Activated CD4-positive, alpha-beta T cell treated with anti-CD3 and anti-CD28 coated beads, Interleukin-2, amount 50 U/mL, for 16 hours (primary cell): ENCODE results near the gene GMCL1.
"Not testable (repeated sequence)": the region's sequence is repeated elsewhere in the genome, so short reads cannot be mapped to it uniquely, and the experiment has no call there.

ENCODE experiments used
- DNase-seq: peaks from one replicate; pipeline ENCODE4 v3.0.0-alpha.2; 2020

The GMCL1 gene

DNA sequence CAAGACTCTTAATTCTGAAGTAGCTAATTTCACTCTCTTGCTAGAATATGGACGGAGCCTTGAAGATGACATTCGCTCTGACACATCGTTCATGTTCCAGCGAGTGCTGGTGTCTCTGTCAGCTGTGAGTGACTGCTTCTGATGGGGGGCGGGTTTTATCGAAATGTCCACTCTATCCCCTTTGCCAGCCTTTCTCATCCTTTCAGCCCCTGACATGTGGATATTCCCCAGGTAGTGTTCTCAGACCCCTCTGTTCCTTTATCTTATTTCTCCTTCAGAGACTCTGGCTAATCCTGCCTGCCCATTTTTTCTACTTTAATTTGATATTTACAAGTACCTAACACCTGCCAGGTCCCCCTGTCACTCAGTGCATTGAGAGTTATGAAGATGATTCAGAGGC lies 18.9 kb upstream of the GMCL1 start:
- DNase-seq = no peak

DNA sequence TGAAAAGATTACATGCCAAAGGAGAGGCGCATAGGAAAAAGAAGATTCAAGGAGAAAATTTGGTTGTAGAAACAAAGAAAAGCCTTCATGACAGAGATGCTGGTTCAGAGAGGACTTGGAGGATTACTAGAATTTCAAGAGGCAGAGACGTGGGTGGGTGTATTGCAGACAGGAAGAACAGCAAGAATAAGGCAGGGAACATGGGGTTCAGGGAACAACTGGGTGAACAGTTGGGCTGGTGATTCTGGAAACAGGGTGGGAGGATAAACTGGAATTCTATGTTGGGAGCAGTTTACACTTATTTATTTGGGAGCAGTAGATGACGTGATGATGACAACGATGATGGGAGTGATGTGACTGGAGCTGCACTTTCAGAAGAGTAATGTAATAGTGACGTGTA lies 18.4 kb upstream of the GMCL1 start:
- DNase-seq = no peak

DNA sequence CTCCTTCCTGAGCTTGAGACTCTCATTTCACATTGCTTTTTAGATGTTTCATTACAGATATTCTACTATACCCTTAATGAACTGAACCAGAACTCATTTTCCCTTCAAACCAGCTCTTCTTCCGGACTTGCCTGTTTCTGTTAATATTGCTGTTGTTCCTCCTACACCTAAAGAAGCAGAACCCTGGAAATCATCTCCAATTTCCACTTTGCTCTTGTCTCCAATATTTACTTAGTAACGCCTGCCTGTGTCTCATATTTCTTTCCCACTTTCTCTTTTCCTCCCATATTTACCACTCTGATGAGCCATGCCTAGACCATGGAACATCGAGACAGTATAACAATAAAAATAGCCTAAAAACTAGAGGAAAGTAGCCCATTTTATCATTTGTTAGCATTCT lies 17.9 kb upstream of the GMCL1 start:
- no peak for DNase-seq

DNA sequence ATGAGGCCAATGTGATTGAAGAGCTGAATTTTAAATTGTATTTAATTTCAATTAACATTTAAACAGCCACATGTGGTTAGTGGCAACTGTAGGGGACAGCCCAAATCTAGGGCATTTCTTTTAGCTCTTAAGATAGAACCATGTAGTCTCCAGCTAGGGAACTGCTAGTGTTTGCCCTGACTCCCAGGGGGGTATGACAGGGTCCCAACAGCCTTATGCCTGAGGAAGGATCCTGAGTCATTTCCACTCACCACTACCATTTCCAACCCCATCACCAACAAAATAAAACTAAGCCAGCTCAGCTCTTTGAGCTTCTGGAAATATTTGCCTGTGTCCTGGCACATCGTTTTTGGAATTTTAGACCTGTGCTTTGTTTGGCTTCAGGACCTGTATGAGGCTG lies 13.7 kb upstream of the GMCL1 start:
- no peak for DNase-seq

- DNase-seq = peak; percentile 89
Measured at GRCh38 chr2:69816923-69817542, 12.4 kb upstream of the GMCL1 start.

- DNase-seq = no peak
Measured at GRCh38 chr2:69817729-69818501, 11.5 kb upstream of the GMCL1 start.

DNA sequence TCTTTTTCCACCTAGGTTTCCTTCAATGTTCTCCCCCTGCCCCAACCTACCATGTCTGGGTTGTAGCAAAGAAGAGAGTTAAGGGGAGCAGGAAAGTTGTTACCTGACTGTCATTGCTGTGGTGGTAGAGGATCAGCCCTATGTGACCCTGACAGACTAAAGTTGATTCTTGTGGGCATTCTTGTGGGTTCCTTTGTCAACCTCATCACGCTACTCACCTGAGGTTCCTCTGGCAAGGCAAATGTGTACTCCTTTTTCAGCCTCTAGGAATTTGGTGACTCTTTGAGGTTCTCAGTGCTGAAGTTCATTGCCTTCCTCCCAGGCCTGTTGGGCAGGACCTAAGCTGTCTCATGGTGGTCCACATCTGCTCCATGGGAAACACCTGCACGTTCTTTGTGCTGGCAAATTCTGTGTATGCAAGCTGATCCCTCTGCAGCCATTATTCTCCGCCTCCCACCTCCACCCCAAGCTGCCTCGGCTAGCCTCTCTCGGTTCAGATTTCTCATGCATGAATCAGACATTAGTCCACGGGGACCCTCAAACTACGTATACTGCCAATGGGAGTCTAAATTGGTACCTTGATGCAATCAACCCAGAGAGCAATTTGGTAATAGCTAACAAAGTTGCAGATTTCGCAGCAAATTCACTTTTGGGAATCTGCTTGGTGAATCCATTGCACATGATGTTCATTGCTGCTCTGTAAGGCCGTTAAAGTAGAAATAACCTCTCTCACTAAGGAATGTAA lies 1.5 kb upstream of the GMCL1 start:
- no peak for DNase-seq

DNA sequence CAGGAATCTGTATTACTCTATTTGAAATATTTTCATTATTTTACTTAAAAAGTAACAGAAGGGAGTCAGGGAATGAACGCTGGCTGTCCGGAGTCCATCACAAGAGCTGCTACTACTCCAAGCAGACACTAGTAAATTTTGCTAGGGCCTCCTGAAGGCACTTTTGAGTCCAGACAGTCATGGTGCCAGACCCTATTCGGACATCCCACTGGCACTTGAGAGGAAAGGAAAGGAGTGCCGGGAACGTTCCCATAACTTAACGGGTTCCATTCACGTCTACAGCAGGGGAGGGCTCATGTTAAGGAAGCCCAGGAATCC lies 563 bp upstream of the GMCL1 start:
- no peak for DNase-seq

- DNase-seq = peak; percentile 46
Measured at GRCh38 chr2:69830045-69830905, 815 bp downstream of the GMCL1 start.

DNA sequence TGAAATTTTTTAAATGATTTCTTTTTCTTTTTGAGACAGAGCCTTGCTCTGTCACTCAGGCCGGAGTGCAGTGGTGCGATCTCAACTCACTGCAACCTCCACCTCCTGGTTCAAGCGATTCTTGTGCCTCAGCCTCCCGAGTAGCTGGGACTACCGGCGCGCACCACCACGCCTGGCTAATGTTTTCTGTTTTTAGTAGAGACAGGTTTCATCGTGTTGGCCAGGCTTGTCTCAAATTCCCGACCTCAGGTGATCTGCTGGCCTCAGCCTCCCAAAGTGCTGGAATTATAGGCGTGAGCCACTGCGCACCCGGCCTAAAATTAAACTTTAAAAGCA lies 1.4 kb downstream of the GMCL1 start:
- DNase-seq = not testable (repeated sequence)

DNA sequence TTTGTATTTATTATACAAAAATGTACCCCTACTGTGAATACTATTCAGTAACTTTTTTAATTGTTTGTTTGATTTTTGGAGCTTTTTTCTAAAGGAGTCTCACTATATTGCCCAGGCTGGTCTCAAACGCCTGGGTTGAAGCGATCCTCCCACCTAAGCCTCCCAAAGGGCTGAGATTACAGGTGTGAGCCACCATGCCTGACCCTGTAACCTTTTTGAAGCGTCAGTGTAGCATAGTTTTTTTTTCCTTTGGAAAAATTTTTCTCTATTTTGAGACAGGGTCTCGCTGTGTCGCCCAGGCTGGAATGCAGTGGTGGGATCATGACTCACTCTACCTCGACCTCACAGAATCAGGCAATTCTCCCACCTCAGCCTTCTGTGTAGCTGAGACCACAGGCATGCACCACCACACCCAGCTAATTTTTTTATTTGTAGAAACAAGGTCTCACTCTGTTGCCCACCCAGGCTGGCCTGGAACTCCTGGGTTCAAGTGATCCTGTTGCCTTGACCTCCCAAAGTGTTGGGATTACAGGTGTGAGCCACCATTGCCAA lies 2.0 kb downstream of the GMCL1 start:
- DNase-seq = no peak

- no peak for DNase-seq
Measured at GRCh38 chr2:69833752-69834151, 4.3 kb downstream of the GMCL1 start.

DNA sequence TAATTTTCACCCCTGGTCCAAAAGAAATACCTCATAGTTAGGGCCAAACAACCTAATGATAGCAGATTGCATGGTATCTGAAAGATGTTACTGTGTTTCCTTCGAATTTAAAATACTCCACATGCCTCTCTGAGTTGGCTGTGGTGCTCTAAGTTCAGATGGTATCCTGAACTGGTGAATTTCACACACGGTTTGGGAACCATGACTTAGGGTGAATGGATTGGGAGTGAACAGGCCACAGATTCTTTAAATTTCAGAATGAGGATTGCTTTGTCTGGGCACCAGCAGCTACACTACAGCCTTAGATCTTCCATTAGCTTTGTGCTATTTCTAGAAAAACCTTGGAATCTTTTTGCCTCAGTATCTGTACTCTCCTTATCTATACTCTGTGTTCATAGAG lies 6.2 kb downstream of the GMCL1 start:
- DNase-seq = no peak

DNA sequence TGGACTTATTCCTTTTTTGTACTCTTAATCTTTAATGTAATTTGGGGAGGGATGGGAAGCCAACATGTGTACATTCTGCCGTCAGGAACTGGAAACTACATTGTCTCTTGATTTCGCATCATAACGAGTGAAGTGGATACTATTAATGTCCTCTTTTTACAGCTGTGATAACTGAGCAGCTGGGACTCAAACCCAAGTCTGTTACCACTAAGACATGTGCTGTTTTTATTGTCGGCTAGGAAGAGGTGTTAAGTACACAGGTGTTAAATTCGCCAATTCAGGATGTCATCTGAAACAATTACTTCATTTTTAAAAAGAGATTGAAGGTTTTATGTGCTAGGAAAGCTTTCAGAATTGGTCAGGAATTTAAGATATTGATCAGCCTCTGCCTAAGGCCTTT lies 6.9 kb downstream of the GMCL1 start:
- DNase-seq = peak; percentile 7

GRCh38 chr2:69837533-69837932 lies 8.1 kb downstream of the GMCL1 start:
- peak; percentile 28 for DNase-seq

GRCh38 chr2:69843993-69844392 lies 14.5 kb downstream of the GMCL1 start:
- DNase-seq = no peak

DNA sequence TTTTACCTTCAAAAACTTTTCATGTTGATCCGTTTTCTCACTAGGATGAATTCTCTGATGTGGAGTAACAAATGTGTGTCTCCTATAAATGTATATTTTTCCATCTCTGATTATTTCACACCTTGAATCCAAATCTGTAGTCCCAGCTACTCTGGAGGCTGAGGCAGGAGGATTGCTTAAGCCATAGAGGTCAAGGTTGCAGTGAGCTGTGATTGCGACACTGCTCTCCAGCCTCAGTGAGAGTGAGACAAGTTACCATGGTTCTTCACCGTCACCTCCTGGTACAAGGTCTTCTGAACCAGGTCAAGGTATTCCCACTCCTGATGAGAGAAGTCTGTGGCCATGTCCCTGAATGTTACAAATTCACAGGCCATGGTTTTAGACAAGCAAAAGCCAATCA lies 15.1 kb downstream of the GMCL1 start:
- no peak for DNase-seq

DNA sequence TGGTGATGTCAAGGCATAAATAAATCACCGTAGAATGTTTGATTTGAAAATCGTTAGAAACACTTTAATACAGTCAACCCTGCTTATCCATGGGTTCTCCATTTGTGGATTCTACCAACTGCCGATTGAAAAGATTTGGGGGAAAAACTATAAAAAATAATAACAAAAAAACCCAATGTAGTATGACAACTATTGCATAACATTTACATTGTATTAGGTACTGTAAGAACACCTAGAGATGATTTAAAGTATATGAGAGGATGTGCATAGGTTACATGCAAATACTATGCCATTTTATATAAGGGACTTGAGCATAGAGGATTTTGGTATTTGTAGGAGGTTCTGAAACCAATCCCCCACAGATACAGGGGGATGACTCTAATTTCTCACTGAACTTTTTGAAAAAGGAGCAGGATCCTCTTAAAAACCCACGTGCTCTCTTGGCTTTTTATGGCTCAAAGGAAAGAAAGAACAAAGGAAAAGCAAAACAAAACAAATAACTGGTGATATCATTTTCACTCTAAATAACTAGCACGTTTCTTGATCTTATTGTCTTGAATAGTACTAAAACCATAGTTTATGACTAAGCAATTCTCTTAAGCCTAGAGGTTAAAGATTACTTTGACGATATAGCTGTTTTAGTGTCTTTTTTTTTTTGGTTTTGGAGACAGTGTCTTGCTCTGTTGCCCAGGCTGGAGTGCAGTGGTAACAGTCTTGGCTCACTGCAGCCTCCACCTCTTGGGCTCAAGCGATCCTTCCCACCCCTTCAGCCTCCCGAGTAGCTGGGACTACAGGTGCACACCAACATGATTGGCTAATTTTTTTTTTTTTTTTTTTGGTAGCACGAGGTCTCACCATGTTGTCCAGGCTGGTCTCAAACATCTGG lies 17.0 kb downstream of the GMCL1 start:
- no peak for DNase-seq

GRCh38 chr2:69847068-69847828 lies 17.8 kb downstream of the GMCL1 start:
- DNase-seq = no peak

- no peak for DNase-seq
Measured at GRCh38 chr2:69848186-69848790, 18.8 kb downstream of the GMCL1 start.

- DNase-seq = no peak
Measured at GRCh38 chr2:69858261-69858660, 28.8 kb downstream of the GMCL1 start.
